T-helper 2 cell treated with Interferon-gamma antibody and Interleukin-4, amounts not matched to agents 5 μg/mL and 100 μg/mL, for 36 hours (primary cell): ENCODE data around the gene PPP2R5C.

Experiments
- DNase-seq: peaks from one replicate; pipeline ENCODE4 v3.0.0; 2021; ENCODE audit warnings: low spot score
- H3K27ac Mint-ChIP-seq: one replicate; pipeline ENCODE4 v1.8.0; 2021; ENCODE audit warnings: mild to moderate bottlenecking, mixed read lengths
- H3K27me3 Mint-ChIP-seq: one replicate; pipeline ENCODE4 v1.8.0; 2021; ENCODE audit warnings: low read depth, mixed read lengths
- H3K36me3 Mint-ChIP-seq: one replicate; pipeline ENCODE4 v1.8.0; 2021; ENCODE audit warnings: low read depth, mixed read lengths
- H3K4me1 Mint-ChIP-seq: one replicate; pipeline ENCODE4 v1.8.0; 2021; ENCODE audit warnings: low read depth, mixed read lengths
- H3K4me3 Mint-ChIP-seq: one replicate; pipeline ENCODE4 v1.8.0; 2022; ENCODE audit warnings: mild to moderate bottlenecking, moderate library complexity, mixed read lengths
- H3K9me3 Mint-ChIP-seq: one replicate; pipeline ENCODE4 v1.8.0; 2021; ENCODE audit warnings: mixed read lengths

The PPP2R5C gene

DNA sequence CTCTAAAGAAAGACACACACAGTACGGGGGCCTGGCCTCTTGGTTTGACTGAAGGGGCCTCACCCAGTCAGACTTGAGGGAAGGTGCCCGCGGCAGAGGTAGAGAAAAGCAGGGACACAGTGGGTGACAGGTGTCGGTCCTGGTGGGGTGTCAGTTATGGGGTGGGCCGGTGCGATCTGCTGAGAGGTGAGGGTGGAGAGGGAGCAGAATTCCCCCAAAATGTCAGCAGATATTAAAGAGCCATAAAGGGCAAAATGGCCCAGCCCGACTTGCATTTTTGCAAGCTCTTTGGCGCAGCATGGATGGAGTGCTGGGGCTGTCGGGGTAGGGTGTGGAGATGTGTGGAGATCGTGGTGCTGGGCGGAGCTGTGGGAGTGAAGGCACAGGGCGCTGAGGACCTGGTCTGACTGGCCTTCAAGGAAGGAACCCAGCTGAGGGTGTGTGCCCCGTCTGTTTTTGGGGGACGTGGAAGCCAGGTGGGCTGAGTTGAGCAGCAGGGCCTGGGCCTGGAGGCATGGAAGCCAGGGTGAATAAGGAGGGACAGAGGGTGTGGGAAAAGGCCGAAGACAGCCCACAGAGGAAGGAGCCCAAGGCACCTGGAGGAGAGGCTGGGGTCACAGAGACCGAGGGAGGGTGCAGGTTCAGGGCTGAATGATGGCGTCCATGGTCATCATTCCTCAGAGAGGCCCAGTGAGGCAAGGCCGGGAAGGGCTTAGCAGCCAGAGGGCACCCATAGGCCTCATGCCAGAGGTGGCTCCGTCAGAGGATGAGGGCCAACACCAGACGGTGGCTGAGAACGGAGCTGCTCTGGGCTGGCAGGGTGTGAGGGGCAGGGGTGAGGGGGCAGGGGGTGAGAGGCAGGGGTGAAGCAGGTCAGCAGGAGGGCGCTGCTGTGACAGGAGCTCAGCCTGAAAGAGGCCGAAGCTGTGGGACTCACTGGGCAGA, 154.6 kb downstream of the PPP2R5C start:
- Mint-ChIP-seq H3K27me3 (no peaks in the 10 kb centered on the region), H3K9me3 (no peaks in the 10 kb centered on the region), H3K27ac (peak overlapping the region; percentile 21), H3K36me3 (peaks cover 37% of the 10 kb centered on the region), H3K4me1 (no peaks in the 10 kb centered on the region), H3K4me3 (no peak overlapping the region)
- DNase-seq: no peak

DNA sequence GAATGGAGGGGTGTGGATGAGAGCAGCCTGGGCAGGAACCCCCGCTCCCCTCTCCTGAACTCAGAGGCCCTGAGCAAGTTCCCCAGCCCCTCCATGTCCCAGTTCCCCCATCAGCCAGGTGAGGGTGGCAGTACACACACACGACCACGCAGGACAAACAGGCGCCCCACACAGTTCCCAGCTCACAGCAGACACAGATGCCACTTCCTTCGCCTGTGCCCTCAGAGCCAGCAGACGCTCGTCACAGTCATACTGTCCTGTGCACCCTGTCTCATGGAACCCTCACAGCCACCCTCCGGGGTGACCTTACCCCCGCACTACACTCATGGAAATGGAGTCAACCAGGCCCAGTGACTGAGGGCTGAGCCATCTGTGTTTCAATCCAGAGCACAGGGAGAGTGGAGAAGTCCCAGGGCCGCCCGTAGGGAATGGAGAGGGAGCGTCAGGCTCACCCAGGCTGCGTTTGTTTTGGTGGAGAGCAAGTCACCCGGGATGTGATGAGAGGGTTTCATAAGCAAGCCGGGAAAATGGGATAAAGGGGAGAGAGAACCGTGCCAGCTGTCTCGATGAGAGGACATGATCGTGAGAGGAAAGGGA, 155.4 kb downstream of the PPP2R5C start:
- Mint-ChIP-seq H3K36me3 (peaks cover 42% of the 10 kb centered on the region), H3K27ac (no peak overlapping the region), H3K9me3 (no peaks in the 10 kb centered on the region), H3K4me3 (no peak overlapping the region), H3K4me1 (no peaks in the 10 kb centered on the region), H3K27me3 (no peaks in the 10 kb centered on the region)
- DNase-seq: no peak

DNA sequence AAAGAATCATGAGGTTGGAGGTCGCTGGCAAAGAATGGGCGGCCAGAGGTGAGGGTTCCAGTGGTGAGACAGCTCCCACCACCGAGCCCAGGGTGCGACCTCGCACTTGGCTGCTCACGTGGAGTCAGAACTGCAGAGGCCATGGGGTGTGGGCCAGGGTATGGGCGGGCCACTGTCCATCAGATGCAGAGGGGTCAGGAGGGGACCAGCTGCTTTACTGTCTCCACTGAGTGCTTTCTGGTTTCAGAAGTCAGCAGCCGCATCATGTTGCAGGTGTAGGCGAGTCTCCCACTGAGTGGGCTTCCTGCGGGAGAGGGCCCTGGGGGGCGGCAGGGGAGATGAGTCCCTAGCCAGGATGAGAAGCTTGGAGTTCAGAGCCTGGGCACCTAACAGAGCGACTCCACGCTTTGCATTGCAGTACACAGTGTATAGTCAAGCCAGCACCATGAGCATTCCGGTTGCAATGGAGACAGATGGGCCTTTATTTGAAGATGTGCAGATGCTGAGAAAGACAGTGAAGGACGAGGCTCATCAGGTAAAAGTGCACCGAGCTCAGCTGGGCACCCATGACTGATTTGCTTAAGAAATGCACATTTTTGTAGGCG, 156.0 kb downstream of the PPP2R5C start:
- no peaks in the 10 kb centered on the region for H3K9me3 Mint-ChIP-seq
- H3K4me1 Mint-ChIP-seq: no peaks in the 10 kb centered on the region
- no peak overlapping the region for H3K4me3 Mint-ChIP-seq
- H3K27ac Mint-ChIP-seq: no peak overlapping the region
- H3K27me3 Mint-ChIP-seq: no peaks in the 10 kb centered on the region
- H3K36me3 Mint-ChIP-seq: peaks cover 38% of the 10 kb centered on the region
- DNase-seq: no peak

DNA sequence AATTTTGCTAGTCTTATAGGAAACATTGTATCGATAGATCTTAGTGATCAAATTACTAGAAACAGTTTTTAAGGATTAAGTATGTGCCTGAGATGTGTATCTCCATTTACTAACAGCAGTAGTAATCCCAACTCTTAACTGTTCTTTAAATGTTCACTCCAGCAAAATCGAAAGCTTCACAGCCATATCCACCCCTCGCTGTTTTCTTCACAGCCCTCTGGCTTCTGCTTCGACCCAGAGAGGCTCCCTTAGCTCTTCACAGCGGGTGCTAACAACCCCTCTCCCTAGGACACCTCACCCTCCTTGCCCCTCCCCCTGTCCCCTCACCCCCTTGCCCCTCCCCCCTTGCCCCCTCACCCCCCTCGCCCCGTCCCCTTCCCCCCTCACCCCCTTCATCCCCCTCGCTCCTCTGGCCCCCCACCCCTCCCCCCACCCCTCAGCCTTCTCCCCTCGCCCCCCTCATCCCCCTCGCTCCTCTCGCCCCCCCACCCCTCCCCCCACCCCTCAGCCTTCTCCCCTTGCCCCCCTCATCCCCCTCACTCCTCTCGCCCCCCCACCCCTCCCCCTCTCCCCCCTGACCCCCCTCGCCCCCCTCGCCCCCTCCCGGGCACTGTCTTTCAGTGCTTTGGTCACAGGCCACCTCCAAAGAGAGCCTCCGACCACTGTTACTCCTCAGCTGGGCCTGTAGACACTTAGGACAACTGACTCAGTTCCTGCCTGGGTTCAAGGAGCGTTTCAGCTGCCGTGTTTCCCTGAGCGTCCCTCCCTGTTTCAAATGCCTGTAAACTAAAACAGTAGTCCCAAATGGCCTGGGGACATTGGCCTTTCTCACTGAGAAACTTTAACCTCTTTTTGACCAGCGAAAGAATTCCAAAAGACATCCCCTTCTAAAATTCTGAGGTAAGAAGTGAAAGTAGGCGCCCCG, 156.8 kb downstream of the PPP2R5C start:
- Mint-ChIP-seq H3K36me3 (peaks cover 36% of the 10 kb centered on the region), H3K9me3 (no peaks in the 10 kb centered on the region), H3K27me3 (no peaks in the 10 kb centered on the region), H3K27ac (no peak overlapping the region), H3K4me3 (no peak overlapping the region), H3K4me1 (no peaks in the 10 kb centered on the region)
- no peak for DNase-seq

DNA sequence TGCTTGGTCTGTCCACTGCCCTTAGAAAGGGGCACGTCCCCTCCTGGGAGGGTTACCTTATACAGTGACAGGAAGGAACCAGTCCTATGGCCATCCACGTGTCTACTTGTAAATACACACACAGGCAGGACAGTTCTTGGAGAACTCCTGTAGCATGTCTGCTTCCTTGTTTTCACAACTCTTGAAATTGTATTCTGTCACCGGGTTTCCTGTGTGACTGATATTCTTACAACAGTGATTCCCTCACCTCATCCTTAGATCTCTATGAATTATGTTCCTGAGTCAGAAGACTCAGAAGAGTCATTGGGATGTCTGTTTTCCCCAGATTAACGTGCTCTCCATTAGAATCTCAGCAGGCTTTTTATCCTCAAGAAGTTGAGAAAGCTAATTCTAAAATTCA, 158.8 kb downstream of the PPP2R5C start:
- Mint-ChIP-seq H3K27me3 (no peaks in the 10 kb centered on the region), H3K36me3 (peaks cover 31% of the 10 kb centered on the region), H3K4me1 (no peaks in the 10 kb centered on the region), H3K27ac (no peak overlapping the region), H3K4me3 (no peak overlapping the region), H3K9me3 (no peaks in the 10 kb centered on the region)
- no peak for DNase-seq

DNA sequence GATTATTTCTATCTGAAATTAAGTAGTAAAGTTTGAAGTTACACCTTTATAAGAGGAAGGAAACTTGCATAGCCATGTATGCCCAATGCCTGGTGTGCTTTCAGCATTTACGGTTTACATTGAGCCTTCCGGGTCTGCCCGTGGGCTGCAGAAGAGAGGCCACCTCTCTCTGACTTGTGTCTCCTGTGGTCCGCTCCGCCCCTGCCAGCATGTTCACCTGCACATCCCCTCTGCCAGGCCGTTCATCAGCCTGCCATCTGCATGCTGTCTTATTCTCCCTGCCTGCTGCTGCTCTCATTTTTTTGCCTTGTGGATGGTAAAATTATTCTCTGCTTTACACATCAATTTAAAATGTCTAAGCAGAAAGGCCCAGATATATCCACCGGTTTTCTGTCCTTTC, 161.4 kb downstream of the PPP2R5C start:
- no peak for DNase-seq
- no peak overlapping the region for H3K27ac Mint-ChIP-seq
- no peaks in the 10 kb centered on the region for H3K9me3 Mint-ChIP-seq
- peaks cover 25% of the 10 kb centered on the region for H3K36me3 Mint-ChIP-seq
- no peaks in the 10 kb centered on the region for H3K4me1 Mint-ChIP-seq
- H3K27me3 Mint-ChIP-seq: no peaks in the 10 kb centered on the region
- H3K4me3 Mint-ChIP-seq: no peak overlapping the region

DNA sequence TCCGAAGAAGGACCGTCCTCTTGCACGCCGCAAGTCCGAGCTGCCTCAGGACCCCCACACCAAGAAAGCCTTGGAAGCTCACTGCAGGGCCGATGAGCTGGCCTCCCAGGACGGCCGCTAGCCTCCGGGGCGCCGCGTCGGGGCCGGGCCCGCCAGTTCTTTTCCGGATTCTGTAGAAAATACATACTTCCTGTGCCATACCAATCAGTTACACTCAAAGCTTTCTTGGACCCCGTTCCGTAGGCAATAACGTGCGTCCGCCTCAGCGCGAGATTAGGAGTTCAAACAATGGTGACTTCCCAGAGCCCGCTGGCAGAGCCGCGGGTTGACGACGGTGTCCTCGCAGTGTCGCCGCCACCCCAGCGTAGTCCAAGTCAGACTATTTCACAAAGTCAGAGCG, 163.6 kb downstream of the PPP2R5C start:
- Mint-ChIP-seq H3K9me3 (no peaks in the 10 kb centered on the region), H3K4me3 (no peak overlapping the region), H3K36me3 (peaks cover 25% of the 10 kb centered on the region), H3K27ac (no peak overlapping the region), H3K4me1 (no peaks in the 10 kb centered on the region), H3K27me3 (no peaks in the 10 kb centered on the region)
- no peak for DNase-seq

DNA sequence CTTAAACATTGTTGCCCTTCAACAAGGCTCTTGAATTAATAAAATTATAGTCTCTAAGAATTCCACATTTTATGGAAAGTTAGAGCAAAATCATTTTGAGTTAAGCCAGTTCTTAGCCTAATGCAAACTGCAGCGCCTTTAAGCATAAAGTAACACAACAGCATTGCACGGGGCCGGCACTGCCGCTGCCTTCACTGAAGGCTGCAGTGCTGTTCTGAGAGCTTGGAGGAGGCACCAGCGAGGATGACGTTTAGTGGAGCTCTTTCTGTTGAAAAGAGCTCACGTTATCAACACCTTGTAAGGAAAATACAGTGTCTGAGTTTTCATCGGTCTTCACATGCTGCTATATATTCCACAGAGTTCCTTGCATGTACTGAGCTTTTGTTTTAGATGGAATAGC, 164.6 kb downstream of the PPP2R5C start:
- Mint-ChIP-seq H3K9me3 (no peaks in the 10 kb centered on the region), H3K36me3 (peaks cover 25% of the 10 kb centered on the region), H3K4me1 (no peaks in the 10 kb centered on the region), H3K27me3 (no peaks in the 10 kb centered on the region), H3K27ac (no peak overlapping the region), H3K4me3 (no peak overlapping the region)
- DNase-seq: no peak

DNA sequence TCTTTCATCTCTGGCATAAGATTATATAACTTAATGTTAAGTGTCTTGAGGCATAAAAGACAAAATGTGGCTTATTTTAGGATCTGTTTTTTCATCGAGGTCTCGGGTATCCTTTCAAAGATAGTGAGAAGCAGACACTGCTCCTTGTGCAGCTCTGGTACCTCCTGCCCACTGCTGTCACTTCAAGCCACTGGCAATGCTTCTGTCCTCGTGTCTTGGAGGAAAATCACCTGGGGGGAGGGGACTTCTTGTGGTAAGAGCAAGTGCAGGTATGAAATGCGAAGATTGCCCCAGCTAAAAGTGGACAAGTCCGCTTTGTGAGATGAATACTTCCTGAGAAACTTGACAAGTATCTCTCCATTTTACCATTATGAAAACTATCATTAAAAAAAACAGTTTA, 165.1 kb downstream of the PPP2R5C start:
- H3K36me3 Mint-ChIP-seq: peaks cover 21% of the 10 kb centered on the region
- no peak overlapping the region for H3K4me3 Mint-ChIP-seq
- H3K27me3 Mint-ChIP-seq: no peaks in the 10 kb centered on the region
- H3K4me1 Mint-ChIP-seq: no peaks in the 10 kb centered on the region
- H3K9me3 Mint-ChIP-seq: no peaks in the 10 kb centered on the region
- no peak overlapping the region for H3K27ac Mint-ChIP-seq
- no peak for DNase-seq

DNA sequence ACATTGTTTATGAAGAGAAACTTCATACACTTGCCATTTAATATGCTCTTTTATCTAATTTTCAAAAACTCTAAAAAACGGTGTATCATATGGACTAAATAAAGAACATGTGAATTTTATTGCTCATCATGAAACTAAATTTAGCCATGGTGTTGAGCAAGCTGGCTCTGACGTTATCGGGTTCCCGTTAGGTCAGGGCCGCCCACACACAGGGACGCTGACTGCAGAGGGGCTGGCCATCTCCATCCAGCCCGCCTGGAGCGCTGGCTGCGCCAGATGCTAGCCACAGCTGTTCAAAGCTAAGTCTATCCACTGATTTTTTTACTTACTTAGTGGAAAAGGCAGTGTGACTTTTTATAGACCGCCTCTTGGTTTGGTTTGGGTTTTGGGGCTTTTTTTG, 166.3 kb downstream of the PPP2R5C start:
- no peaks in the 10 kb centered on the region for H3K27me3 Mint-ChIP-seq
- no peaks in the 10 kb centered on the region for H3K9me3 Mint-ChIP-seq
- no peaks in the 10 kb centered on the region for H3K4me1 Mint-ChIP-seq
- H3K4me3 Mint-ChIP-seq: no peak overlapping the region
- peaks cover 15% of the 10 kb centered on the region for H3K36me3 Mint-ChIP-seq
- DNase-seq: no peak
- H3K27ac Mint-ChIP-seq: no peak overlapping the region

DNA sequence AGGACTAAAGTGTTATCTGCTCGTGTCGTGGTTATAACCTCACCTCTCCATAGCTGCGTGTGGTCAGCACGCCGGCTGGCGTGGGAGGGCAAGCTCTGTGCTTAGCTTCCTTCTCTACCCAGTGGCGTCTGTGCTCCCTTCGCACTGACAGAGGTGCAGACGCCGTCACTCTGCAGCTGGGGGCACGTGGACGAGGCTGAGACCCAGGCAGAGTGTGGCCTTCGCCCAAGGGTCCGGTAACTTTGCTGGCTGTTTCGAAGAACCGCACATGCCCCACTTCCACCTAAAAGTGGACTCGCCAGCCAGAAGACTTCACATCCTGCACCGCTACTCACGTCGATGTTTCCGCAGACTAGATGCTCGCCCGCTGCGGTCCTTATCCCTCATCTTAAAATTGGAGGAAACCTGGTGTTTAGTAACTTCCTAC, 166.9 kb downstream of the PPP2R5C start:
- Mint-ChIP-seq H3K4me1 (no peaks in the 10 kb centered on the region), H3K9me3 (no peaks in the 10 kb centered on the region), H3K27me3 (no peaks in the 10 kb centered on the region), H3K27ac (no peak overlapping the region), H3K36me3 (peaks cover 11% of the 10 kb centered on the region), H3K4me3 (no peak overlapping the region)
- DNase-seq: no peak

DNA sequence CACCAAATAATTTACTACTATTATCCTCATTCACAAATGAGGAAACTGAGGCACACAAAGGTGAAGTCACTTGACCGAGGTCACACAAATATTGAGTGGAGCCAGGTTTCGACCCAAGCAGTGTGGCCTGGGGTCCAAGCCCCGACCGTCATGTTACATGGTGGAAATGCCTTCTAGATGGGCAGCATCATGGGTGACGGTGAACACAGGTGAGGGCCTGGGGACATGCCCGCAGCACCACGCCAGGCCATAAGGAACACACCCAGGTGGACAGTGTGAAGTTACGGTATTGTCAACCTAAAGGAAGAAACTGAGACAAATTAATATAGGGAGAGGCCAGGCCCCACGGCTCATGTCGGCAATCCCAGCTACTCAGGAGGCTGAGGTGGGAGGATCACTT, 167.6 kb downstream of the PPP2R5C start:
- Mint-ChIP-seq H3K27me3 (no peaks in the 10 kb centered on the region), H3K36me3 (peaks cover 11% of the 10 kb centered on the region), H3K27ac (no peak overlapping the region), H3K4me3 (no peak overlapping the region), H3K9me3 (no peaks in the 10 kb centered on the region), H3K4me1 (no peaks in the 10 kb centered on the region)
- DNase-seq: no peak

DNA sequence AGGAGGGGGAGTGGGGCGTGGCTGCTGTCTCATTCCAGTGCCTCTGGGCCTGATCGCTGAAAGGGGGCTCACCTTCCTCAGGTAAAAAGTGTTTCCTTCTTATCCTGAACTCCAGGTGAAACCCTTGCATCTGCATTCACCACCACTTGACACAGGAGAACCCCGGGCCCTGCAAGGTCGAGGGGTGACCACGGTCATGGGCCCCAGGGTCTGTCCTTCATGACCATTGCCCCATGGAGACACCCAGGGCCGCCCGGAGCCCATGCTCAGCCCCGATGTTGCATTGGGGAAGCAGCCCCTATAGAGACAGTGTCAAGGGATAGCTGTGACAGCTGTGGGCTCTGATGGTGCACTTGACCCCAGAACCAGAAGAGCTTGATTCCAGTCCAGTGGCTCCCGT, 168.4 kb downstream of the PPP2R5C start:
- Mint-ChIP-seq H3K4me1 (no peaks in the 10 kb centered on the region), H3K4me3 (no peak overlapping the region), H3K9me3 (no peaks in the 10 kb centered on the region), H3K27me3 (no peaks in the 10 kb centered on the region), H3K36me3 (peaks cover 8% of the 10 kb centered on the region), H3K27ac (no peak overlapping the region)
- DNase-seq: no peak
